ENCODE results near the gene BIRC6.
"Not testable (repeated sequence)": the region's sequence is repeated elsewhere in the genome, so short reads cannot be mapped to it uniquely, and the experiment has no call there.

Gene BIRC6

DNA sequence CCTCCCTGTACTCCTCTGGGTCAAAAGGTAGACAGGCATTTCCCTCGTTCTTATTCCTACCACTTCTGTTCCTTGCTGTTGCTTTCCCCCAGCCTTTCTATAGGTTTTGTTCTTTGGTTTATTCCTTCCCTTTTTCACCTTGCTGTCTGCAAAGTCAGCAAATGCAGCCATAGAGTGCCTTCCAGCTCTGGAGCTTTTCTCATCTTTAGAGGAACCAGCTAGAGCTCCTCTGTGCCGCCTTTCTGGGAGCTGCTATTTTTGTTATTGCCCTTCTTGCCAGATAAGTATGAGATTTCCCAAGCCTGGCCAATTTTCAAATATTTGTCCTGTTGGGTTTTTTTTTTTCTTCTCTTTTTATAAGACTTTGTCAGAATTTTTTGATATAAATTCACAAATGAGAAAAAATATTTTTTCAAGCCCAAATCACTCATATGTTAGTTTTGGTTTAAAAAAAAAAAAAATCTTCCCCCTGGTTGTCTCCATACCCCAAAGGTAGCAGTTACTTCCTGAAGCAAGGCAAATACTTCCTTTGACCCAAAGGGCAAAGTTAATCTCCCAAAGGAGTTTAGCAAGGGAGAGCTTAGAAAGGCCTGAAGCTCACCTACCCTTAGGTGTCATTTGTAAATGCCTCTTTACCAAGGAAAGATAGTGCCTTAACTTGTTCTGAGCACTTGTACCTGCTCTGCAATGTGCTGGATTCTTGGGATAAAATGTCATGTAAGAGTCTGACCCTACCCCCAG is 265.9 kb downstream of the BIRC6 start:
- no peak for DNase-seq

DNA sequence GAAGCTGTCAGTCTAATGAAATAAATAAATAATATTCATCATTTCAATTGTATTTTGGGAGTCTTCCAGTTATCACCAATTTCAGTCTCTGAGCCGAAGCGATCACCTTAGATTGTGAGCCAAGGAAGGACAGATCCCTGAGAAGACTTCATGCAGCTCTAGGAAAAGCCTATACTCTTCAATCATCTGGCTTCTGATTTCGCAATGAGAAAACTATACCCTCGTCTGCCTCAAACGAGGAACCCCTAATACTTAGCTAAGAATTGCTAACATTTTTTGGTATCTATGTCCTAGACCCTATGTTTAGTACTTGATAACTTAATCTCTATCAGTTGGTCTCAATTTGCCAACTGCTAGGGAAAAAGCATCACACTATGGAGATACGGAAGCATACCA is 266.5 kb downstream of the BIRC6 start:
- DNase-seq = no peak

DNA sequence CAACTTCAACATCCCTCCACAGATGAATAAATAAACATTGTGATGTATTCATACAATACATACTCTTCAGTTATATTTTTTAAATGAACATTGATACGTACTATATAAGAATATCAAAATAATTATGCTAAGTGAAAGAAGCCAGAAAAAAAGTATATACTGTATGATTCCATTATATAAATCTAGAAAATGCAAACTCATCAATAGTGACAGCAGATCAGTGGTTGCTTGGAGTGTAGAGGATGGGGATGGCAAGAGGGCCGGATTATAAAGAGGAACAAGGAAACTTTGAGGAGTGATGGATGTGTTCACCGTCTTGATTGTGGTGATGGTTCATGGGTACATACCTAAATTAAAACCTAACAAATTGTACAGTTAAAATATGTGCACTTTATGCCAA is 268.0 kb downstream of the BIRC6 start:
- DNase-seq = no peak

DNA sequence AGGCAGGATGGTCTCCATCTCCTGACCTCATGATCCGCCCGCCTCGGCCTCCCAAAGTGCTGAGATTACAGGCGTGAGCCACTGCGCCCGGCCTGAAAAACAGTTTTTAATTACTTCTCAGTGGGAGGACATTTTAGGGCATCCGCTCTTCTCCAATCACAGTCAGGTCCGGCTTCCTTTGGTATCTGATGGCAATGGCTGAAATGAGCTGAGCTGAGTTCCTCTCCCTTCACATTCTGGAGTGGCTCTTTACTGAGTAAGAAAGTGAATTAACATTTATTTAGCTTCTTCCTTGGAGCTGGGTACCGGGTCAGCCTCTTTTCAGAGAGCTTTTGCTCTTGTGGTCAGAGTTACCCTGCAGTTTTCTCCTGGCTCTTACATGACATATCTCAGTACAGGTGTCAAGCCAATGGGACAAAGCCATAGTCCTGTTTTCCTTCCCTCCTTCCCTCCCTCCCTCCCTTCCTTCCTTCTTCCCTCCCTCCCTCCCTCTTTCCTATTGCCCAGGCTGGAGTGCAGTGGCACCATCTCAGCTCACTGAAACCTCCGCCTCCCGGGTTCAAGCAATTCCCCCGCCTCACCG is 269.9 kb downstream of the BIRC6 start:
- no peak for DNase-seq

DNA sequence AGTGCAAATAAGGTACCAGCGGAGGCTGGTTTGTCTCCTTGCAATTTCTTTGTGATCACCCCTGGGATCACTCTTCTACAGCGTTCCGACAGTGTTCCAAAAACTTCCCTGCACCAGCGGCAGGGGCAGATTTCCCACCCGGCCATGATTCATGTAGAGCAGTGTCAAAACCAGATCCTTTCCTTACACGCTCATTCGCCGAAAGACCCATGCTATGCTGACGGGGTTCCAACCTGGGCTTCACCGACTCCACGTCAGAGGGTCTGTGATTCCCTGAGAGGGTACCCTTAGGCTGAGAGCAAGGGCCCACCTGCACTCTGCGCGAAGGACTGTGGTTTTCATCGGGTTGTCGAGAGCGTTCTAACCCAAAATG is 270.6 kb downstream of the BIRC6 start:
- peak; percentile 13 for DNase-seq

DNA sequence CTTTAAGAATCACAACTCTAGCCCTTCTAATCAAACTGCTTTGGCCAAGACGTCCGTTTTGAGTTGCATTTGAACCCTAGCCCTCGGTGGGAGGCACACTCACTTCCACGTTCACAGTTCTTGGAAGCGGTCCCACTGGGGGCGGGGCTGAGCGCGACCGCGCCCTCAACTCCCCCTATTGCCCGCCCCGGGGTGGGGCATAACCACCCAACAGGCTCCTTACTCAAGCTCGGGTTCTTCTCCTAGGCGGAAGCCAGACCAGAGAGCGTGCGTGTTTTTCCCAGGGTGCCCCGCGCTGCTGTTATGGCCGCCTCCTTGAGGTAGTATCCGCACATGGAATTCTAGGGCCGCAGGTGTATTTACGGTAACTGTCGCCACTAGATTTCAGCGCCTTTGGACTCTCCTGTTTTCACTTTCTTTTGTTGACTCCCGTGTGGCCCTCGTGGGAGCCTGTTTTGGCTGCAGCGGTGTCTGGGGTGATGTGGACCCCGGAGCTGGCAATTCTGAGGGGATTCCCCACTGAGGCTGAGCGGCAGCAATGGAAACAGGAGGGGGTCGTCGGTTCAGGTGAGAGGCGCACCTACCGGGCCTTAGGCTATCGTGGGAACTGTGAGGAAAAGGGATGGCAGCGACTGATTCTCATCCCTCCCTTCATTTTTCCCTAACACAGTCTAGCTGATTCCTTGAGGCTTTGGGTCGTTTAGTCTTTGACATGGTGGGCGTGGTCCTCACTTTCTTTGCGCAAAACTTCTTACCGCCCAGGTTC is 271.2 kb downstream of the BIRC6 start, which contains the start of gene TTC27:
Gene TTC27, plus strand, starts transcription at position 237 of the 766 bp plus-strand sequence. Its CDS starts 243 bp downstream, at position 480.
- DNase-seq = peak; percentile 53

DNA sequence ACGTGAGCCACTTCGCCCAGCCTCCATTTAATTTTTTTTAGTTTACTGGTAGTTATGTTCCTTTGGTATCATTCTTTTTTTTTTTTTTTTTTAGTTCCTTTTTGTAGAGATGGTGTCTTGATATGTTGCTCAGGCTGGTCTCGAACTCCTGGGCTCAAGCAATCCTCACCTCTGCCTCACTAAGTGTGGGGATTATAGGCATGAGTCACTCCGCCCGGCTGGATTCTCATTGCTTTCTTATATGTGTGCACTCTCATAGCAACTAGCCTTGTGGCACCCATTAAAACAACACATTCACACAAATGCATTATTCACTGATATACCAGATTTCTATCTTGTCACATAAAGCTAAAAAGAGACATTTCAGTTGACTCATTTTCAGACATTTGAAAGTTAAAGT is 275.3 kb downstream of the BIRC6 start:
- DNase-seq = no peak

DNA sequence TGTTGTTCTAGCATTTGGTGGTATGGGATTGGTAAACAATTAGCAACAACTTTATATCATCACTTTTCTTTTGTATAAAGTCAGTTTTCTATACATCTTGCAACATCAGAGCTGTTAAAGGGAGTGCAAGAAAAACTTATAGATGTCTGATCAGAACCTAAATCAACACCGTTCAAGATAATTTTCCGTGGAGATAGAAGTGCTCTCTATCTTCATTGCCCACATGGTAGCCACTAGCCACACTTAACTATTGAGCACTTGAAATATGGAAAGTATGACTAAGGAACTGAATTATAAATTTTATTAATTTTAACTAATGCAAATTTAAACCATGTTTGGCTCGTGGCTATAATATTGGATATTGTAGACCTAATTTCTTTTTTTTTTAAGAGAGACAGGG is 276.2 kb downstream of the BIRC6 start:
- no peak for DNase-seq

DNA sequence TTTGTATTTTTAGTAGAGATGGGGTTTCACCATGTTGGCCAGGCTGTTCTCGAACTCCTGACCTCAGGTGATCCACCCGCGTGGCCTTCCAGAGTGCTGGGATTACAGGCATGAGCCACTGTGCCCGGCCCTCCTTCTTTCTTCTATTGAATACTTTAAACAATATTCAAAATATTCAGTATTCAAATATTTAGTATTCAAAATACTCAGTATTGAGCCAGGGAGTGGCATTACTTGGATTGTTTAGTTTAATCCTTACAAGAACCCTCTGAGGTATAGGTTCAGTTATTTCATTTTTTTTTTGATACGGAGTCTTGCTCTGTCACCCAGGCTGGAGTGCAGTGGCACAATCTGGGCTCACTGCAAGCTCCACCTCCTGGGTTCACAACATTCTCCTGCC is 281.7 kb downstream of the BIRC6 start:
- not testable (repeated sequence) for DNase-seq

DNA sequence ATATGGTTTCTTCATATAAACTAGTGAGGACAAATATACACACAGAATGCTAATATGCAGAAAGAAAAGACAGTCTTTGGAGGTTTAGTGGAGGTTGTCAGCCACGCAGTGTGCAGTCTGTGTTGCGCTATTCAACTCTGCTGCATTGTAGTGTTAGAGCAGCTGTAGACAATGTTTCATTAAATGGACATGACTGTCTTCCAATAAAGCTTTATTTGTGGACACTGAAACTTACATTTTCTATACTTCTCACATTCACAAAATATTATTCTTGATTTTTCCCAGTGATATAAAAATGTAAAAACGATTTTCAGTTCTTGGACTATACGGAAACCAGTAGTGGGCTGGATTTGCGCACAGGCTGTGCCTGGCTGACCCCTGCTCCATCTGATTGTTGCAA is 284.4 kb downstream of the BIRC6 start:
- DNase-seq = no peak

DNA sequence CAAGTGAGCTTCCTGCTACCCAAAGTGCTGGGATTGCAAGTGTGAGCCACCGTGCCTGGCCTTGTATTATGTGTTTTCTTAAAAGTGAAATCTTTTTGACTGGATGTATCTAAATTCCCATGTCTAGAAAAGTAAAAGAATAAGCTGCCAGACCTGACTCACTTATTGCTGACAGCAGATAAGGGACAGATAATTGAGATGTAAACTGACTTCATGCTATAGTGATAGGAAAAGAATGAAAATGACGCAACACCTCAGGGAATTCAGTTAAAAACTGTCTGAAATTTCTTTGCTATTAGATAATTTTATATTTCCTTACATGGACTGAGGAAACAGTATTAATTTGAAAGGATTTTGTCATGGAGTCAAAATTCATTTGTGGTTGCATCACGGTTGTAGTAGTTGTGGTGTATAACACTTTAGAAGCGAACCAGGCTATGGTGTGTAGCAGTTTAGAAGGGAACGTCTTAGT is 290.4 kb downstream of the BIRC6 start:
- no peak for DNase-seq

DNA sequence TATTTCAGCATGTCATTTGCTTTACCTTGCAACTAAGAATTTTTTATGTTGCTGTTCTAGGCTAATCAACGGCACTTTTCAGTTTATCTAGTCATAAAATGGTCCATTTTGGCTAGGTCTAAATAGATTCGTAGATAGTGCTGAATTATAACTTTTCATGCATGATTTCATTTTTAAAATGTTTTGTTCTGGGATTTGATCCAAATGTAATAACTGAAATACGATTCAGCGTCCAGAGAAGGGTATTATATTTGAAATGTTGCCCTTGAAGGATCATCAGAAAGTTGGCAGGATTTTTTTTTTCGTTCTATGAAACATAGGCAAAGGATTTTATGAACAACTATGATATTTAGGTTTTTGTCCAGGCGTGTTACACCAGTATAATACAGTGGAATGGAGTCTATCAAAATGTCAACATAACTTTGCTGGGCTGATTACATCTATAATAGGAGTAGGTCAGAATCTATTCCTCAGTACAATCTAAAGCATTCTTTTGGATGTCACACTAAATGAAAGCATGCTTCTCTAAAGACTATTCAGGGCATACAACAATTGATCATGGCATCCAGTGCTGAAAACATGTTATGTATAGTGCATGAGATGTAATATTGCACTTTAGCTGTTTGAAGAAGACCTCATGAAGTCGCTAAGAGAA is 295.9 kb downstream of the BIRC6 start:
- DNase-seq = no peak

DNA sequence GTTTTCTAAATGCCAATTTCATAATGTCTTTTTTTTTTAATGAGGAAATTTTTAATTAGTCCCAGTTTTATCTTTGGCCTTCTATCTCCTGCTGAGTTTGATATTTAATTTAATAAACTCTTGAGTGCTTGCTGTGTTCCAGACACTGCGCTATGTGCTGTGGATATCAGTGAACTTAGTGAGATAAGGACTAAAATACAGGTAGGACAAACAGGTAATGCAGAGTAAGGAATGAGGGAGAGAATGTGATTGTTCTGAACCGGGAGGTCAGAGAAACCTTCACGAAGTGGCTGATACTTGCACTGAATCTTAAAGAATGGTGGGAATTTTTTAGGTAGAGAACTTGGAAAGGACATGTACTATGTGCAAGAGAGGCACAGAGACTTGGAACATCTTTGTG is 299.2 kb downstream of the BIRC6 start:
- no peak for DNase-seq

DNA sequence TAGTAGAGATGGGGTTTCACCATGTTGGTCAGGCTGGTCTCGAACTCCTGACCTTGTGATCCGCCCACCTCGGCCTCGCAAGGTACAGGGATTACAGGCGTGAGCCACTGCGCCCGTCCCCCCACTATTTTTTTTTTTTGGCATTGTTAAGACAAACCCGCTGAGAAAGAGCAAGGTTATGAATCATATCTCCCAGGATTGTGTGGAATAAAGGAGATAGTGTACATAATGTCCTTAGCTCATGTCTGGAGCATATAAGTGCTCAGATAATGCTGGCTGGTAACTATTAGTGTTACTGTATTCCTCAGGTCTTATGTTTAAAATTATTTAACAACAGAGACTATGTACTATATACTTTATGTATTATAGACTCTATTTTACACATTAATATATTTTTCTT is 307.0 kb downstream of the BIRC6 start:
- no peak for DNase-seq

DNA sequence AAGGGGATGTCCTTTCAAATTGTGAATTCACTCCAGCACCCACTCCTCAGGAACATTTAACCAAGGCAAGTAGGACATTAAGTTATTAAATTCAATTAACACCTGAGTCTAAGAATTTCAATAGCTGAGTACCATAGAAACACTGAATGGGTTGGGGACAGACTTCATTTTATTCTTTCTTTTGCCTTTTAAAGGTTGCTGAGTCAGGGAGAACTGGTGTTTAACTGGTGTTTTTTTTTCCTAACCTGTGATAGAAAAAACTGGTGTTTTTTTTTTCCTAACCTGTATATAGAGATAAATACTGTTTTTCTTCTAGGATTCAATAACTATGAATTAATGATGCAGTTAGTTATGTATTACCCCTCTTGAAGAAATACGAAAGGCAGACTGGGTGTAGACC is 309.9 kb downstream of the BIRC6 start:
- no peak for DNase-seq

DNA sequence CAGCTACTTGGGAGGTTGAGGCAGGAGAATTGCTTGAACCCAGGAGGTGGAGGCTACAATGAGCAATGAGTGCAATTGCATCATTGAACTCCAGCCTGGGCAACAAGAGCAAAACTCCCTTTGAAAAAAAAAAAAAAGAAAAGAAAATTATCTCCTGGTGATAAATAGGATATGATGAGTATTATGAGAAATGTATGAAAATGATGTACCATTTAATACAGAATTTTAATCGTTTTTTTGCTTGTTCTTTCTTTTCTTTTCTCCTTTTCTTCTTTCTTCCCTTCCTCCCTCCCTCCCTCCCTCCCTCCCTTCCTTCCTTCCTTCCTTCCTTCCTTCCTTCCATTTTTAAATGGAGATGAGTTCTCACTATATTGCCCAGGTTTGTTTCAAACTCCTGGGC is 311.4 kb downstream of the BIRC6 start:
- DNase-seq = no peak
